Measurements from ENCODE around the gene SEPTIN1.

SEPTIN1 gene

DNA sequence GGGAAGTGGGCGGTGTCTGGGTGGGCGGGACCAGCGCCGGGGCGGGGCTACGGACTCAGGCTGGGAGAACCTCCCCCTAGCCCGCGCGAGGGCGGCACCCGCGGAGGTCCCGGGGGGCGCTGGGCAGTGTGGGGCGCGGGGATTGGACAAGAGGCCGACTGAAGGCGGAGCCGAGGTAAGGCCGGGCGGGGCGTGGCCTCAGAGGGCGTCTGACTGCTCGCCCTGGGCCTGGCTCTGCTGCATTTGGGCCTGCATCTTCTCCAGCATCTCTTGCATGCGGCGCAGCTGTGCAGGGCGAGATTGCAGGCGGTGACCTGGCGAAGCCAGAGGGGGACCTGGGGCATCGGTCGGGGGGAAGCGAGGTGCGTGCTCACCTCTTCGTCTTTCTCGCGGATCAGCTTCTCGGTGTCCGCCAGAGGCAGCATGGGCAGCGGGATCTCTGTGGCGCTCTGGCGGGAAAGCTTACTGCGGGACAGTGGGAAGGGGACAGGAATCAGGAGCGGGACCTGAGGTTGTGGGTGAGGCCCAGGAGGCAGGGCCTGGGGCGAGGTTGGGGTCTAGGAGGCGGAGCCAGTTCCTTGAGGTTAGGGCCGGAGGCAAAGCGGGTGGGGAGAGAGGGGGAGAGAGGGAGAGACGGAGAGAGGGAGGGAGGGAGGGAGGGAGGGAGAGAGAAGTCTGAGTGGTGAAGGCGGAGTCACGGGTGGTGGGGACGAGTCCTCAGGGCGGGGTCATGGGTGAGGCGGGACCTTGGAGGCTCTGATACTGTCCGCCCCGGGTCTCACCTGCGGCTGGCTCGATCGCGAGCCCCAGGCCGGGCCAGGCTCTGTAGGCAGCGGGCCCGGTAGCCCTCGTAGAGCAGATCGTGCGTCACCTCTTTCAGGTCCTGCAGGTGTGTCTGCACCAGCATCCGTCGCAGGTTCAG, 3.9 kb downstream of the SEPTIN1 start:
- DNase-seq, result peak; percentile 99 to 100 (median 100)
- intact Hi-C loops (cut with DNase I), result loop anchor here (2.0 kb wide), 1 partner anchor 16 kb away; the partner anchor contains the start of gene ZNF48

DNA sequence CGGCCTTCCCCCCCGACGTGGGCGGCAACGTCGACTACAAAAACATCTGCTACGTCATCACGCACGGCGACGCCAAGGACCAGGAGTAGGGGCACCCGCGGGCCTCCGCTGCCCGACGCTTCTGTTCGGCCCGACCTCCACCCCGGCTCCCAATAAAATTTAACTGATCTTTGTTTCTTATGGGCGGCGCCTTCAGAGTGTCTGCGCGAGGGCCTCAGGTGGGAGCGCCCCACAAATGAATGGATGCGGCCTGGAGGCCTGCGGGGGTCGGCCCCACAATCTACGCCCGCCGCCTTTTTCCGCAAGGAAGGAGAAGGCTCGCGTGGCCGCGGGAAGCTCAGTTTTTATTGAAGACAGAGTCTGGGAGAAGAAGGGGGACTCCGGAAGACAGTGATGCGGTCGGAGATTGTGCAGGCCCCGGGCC, 4.5 kb downstream of the SEPTIN1 start:
- DNase-seq, result peak; percentile 87 to 99 (median 94)
- intact Hi-C loops (cut with DNase I), result loop anchor here (2.0 kb wide), 1 partner anchor 17 kb away; the partner anchor contains the start of gene ZNF48

- intact Hi-C loops (cut with DNase I), result no loop called here
- no peak for DNase-seq
These were observed 5.1 kb downstream of the SEPTIN1 start for GRCh38 chr16:30377050-30377811.

GRCh38 chr16:30376461-30376902, 5.9 kb downstream of the SEPTIN1 start:
- intact Hi-C loops (cut with DNase I), result no loop called here
- peak in 1 of 10 donors; percentile 58 for DNase-seq

DNA sequence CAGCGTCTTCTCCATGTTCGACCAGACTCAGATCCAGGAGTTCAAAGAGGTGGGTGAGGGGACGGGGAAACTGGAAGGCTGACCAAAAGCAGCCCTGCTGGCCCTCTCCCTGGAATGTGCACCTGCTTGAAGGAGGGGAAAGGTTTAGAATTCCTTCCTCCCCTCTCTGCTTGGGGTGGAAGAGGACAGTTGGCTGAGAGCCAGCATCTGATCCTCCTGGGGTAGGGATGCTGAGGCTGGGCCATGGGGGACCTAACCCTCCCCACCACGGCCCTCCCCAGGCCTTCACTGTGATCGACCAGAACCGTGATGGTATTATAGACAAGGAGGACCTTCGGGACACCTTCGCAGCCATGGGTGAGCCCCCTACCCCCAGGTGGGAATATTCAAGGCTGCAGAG, 6.5 kb downstream of the SEPTIN1 start:
- DNase-seq, result no peak

GRCh38 chr16:30374538-30374937, 7.8 kb downstream of the SEPTIN1 start, which contains the start of gene MYL11:
MYL11 (plus strand) TSS chr16:30374802; CDS start chr16:30374858, 56 bp downstream.
- intact Hi-C loops (cut with DNase I), result no loop called here
- DNase-seq, result peak in 1 of 10 donors; percentile 54

More for the DNA sequence above, 6.5 kb downstream of the SEPTIN1 start:
- intact Hi-C loops (cut with DNase I), result no loop called here

DNA sequence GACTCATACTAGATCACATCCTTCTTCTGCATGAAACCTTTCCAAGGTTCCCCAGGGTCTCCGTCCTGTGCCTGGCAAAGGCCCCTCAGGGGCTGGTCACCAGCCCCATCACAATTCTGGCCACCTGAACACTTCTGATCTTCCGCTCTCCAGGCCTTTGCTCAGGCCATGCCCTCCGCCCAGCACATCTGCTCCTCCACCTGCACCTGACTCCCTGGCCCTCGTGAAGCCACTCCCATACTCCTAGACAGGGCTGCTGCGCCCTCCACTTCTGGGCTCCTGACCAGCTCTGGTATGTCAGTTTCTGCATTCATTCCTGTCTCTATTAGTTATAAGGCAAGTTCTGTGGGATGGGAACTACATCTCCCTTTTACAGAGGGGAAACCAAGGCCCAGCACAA, 9.6 kb downstream of the SEPTIN1 start:
- DNase-seq, result peak in 2 of 10 donors; percentile 50 to 54
- intact Hi-C loops (cut with DNase I), result no loop called here

DNA sequence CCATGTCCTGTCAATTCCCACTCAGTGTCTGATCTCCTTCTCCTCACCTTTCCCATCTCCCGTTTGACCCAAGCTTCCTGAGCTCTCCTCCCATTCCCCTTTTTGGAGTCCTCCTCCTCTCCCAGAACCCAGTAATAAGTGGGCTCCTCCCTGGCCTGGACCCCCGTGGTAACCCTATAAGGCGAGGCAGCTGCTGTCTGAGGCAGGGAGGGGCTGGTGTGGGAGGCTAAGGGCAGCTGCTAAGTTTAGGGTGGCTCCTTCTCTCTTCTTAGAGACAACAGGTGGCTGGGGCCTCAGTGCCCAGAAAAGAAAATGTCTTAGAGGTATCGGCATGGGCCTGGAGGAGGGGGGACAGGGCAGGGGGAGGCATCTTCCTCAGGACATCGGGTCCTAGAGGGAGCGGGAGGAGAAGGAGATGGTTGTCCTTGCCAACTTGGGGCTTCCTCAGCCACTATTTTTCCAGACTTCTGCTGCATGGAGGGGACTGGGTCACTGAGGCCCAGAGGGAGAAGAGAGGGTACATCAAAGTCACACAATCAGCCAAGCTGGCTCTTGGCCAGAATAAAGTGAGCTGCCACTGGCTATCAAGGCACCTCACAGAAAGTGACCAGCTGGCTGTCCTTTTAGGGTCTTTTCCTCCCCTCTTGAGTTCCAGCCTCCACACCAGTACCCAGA, 10.2 kb downstream of the SEPTIN1 start:
- peak in 2 of 10 donors; percentile 47 to 72 for DNase-seq
- intact Hi-C loops (cut with DNase I), result no loop called here

DNA sequence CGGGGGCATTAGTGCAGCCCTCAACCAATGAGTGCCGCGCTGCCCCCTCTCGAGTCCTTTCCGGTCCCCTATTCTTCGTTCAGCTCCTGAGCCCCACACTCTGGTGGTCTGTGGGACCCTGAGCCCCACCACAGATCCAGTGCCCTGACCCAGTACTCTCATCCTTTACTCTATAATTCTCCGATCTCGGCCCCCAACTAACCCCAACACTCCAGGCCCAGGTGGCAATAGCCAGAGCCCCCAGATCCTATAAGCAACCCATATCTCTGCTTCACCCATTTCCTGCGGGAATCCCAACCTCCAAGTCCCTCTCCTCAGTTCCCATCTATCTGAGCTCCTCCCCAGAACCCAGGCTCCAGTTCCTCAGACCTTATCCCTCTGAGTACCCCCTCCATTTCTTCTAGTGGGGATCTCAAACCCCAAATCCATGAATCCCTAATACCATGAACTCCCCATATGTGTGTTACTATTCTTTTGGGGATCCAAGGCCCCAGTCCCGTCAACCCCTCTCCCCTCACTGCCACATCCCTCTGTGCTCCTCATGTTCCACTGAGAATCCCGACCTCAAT, 11.0 kb downstream of the SEPTIN1 start:
- DNase-seq, result peak in 1 of 10 donors; percentile 49
- intact Hi-C loops (cut with DNase I), result no loop called here

- peak; percentile 98 to 100 (median 99) for DNase-seq
- intact Hi-C loops (cut with DNase I), result no loop called here
These were observed 11.7 kb downstream of the SEPTIN1 start, which contains the start of gene TBC1D10B for GRCh38 chr16:30370456-30371247. TBC1D10B (minus strand) TSS chr16:30370494; CDS start chr16:30370183, 311 bp downstream.

GRCh38 chr16:30369938-30370455, 12.4 kb downstream of the SEPTIN1 start:
- DNase-seq, result peak in 1 of 10 donors; percentile 81
- intact Hi-C loops (cut with DNase I), result loop anchor here (5.0 kb wide), 1 partner anchor 37 kb away; the partner anchor contains the start of gene ZNF771

- intact Hi-C loops (cut with DNase I), result loop anchor here (5.0 kb wide), 1 partner anchor 38 kb away; the partner anchor contains the start of gene ZNF771
- peak in 1 of 10 donors; percentile 90 for DNase-seq
These were observed 13.0 kb downstream of the SEPTIN1 start for GRCh38 chr16:30369091-30369937.

GRCh38 chr16:30368792-30369090, 13.6 kb downstream of the SEPTIN1 start:
- no peak for DNase-seq
- intact Hi-C loops (cut with DNase I), result loop anchor here (5.0 kb wide), 1 partner anchor 39 kb away; the partner anchor contains the start of gene ZNF771

DNA sequence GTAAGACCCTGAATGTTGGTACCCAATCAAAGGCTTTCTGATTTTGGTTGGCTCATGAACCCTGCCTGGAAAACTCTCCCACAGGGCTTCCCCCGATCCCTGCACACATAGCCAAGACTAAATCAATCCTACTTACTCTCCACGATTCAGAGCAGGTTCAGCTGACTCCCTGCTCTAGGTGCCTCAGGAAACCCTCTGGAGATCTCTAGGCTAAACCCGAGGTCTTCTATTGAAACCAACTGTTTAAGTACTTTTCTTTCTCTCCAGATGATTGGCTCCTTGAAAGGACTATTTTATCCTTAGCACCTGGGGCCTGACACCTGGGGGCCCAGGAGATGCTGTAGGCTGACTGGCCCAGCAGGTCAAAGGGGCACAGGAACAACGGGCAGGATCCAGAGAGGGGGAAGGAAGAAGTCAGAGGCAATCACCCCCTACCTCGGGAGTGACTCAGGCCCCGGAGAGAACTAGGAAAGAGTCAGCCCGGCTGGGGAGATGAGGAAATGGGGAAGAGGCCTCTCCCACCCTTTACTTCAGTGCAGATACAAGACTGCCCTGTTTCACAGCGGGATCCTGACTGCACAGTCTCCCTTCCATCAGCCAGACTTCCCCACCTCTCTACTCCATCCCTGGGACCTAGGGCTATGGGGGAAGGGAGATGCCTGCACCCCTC, 14.1 kb downstream of the SEPTIN1 start:
- intact Hi-C loops (cut with DNase I), result loop anchor here (5.0 kb wide), 1 partner anchor 39 kb away; the partner anchor contains the start of gene ZNF771
- peak in 1 of 10 donors; percentile 19 for DNase-seq

DNA sequence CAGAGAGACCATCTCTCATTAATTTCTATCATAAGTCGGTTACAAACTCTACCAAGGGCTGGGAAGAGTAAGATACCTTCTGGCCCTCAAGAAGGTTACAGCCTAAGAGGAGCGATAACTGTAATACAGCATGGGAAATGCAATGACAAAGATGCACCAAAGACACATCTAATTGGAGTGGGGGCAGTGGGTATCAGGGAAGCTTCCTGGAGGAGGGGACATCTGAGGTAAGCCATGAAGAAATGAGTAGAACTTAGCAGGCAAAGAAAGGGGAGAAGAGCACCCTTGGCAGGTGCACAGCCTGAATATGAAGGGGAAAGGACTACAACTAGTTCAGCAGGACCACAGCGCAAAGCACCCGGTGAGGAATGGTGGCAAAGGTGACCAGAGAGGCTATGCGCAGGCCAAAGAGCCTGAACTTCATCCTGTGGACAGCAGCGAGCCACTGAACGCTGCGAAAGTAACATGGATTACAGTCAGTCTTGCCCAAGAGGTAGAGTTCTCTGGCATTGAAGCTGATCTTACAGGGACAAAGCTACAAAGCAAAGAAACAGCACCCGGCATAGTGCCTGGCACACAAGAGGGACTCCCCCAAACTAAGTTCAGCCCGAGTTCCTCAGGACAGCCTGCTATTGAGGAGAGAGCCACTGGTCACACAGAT, 14.9 kb downstream of the SEPTIN1 start:
- DNase-seq, result peak in 1 of 10 donors; percentile 0
- intact Hi-C loops (cut with DNase I), result loop anchor here (5.0 kb wide), 1 partner anchor 40 kb away; the partner anchor contains the start of gene ZNF771

- intact Hi-C loops (cut with DNase I), result loop anchor here (5.0 kb wide), 1 partner anchor 41 kb away; the partner anchor contains the start of gene ZNF771
- no peak for DNase-seq
These were observed 15.8 kb downstream of the SEPTIN1 start for GRCh38 chr16:30366511-30366910.

All from posterior cingulate gyrus (tissue), 11 donors.